SU-DHL-6 (cell line): Measurements from ENCODE around the gene CASS4.

Experiments used
- CTCF ChIP-seq: fragments of 200-600 bp; sonication (generic); IDR thresholded peaks from one replicate; pipeline ENCODE4 v1.5.1; 2017; ENCODE audit warnings: antibody characterized with exemption, mild to moderate bottlenecking, low read length, moderate library complexity; ENCODE audit not compliant: insufficient read depth, poor library complexity, severe bottlenecking
- EZH2phosphoT487 ChIP-seq: fragments of 200-600 bp; sonication (generic), shearing (Covaris generic); conservative IDR thresholded peaks from 2 replicates; pipeline ENCODE4 v1.6.1; 2018; ENCODE audit warnings: mild to moderate bottlenecking, antibody characterized with exemption, low read length, moderate library complexity, mixed read lengths

DNA sequence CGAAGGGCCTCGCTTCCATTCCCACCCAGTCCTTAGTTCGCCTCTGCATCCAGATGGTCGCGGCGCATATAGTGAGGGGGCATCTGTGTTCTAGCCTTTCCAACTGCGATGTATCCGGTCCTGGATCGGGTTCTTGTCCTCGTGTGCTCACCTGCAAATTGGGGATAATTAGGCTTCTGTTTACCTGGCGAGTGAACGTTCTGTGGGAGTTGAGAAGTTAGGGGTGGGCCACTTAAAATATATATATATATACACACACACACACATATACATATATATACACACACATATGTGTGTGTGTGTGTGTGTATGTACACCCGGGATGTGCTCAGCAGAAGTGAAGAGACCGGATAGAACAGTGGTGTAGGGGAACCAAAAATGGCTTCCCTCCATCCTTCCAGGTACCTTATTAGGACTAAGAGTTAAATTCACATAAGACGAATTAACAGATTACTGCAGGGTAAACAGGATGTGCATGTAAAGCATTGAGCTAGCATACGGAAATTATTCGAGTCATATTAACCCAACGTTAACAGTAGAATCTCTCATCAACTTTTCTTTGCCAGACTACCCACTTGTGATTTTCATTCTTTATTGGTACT, 19.1 kb upstream of the CASS4 start:
- TF ChIP-seq CTCF, result no peak
- TF ChIP-seq EZH2phosphoT487, result no peak
